ES-I3 (cell line): Measurements from ENCODE around the gene TATDN3.
"Not testable (repeated sequence)": the region's sequence is repeated elsewhere in the genome, so short reads cannot be mapped to it uniquely, and the experiment has no call there.

ENCODE experiments used
- H3K36me3 ChIP-seq: 2 replicates; pipeline ENCODE4 v1.6.1; 2013; ENCODE audit warnings: mild to moderate bottlenecking, low read length, control low read depth, moderate library complexity; ENCODE audit not compliant: insufficient read depth
- H3K4me1 ChIP-seq: 2 replicates; pipeline ENCODE4 v1.6.1; 2013; ENCODE audit warnings: mild to moderate bottlenecking, control low read depth, low read length; ENCODE audit not compliant: insufficient read depth
- H3K9ac ChIP-seq: 2 replicates; pipeline ENCODE4 v1.6.1; 2013; ENCODE audit warnings: low read depth, mild to moderate bottlenecking, low read length, moderate library complexity
- H3K9me3 ChIP-seq: 2 replicates; pipeline ENCODE4 v1.6.1; 2013; ENCODE audit warnings: mild to moderate bottlenecking, low read length, moderate library complexity; ENCODE audit not compliant: control insufficient read depth, insufficient read depth

Gene TATDN3

DNA sequence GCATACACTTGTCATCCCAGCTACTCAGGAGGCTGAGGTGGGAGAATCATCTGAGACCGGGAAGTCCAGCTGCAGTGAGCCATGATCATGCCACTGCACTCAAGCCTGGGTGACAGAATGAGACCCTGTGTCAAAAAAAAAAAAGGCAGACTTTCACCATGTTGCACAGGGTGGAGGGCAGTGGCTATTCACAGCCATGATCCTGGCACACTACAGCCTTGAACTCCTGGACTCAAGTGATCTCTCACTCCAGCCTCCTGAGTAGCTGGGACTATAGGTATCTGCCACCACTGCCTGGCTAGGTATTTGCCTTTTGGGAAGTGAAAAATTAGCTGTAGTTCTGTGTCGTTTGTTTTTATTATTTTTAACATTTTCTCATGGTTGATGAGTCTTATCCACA, 36.7 kb downstream of the TATDN3 start:
- no peak overlapping the region for H3K9ac ChIP-seq
- H3K4me1 ChIP-seq = no peaks in the 10 kb centered on the region
- H3K9me3 ChIP-seq = peaks cover 17% of the 10 kb centered on the region
- no peaks in the 10 kb centered on the region for H3K36me3 ChIP-seq

DNA sequence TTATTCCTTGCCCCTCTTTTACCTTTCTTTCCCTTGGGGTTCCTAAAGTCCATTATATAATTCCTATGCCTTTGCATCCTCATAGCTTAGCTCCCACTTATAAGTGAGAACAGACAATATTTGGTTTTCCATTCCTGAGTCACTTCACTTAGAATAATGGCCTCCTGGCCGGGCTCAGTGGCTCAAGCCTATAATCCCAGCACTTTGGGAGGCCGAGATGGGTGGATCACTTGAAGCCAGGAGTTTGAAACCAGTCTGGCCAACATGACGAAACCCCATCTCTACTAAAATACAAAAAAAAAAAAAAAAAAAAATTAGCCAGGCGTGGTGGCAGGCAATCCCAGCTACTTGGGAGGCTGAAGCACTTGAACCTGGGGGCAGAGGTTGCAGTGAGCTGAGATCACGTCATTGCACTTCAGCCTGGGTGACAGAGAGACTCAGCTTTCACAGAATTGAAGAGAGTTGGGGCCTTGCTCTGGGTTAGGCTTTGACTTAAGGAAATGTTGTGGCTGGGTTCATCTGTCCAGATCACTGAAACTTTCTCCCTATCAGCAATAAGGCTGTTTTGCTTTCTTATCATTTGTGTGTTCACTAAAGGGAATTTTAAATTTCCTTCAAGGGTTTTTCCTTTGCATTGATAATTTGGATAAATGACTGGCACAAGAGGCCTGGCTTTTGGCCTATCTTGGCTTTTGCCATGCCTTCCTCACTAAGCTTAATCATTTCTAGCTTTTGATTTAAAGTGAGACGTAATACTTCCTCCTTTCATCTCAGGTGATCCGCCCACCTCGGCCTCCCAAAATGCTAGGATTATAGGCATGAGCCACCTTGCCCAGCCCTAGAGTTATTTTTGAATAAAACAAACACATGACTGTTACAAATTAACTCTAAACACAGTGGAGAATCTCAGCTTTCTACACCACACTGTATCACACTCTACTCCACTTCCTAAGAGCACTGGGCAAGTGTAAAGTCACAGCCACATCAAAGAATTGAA, 41.8 kb downstream of the TATDN3 start:
- H3K36me3 ChIP-seq, H3K9ac ChIP-seq, H3K9me3 ChIP-seq, H3K4me1 ChIP-seq: not testable (repeated sequence)

DNA sequence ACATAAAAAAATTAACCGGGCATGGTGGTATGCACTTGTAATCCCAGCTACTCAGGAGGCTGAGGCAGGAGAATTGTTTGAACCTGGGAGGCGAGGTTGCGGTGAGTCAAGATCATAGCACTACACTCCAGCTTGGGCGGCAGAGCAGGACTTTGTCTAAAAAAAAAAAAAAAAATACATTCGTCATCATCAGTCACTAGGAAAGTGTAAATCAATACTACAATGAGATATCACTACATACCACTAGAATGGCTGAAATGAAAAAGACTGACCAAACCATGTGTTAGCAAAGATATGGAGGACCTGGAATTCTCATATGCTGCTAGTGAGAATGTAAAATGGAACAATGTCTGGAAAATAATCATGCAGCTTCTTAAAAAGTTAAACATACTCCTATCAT, 46.5 kb downstream of the TATDN3 start:
- H3K4me1 ChIP-seq = no peaks in the 10 kb centered on the region
- 0 out of 2 replicates have a peak, but pooled peaks cover under 1% of the 10 kb centered on the region for H3K9me3 ChIP-seq
- H3K9ac ChIP-seq = no peak overlapping the region
- no peaks in the 10 kb centered on the region for H3K36me3 ChIP-seq

DNA sequence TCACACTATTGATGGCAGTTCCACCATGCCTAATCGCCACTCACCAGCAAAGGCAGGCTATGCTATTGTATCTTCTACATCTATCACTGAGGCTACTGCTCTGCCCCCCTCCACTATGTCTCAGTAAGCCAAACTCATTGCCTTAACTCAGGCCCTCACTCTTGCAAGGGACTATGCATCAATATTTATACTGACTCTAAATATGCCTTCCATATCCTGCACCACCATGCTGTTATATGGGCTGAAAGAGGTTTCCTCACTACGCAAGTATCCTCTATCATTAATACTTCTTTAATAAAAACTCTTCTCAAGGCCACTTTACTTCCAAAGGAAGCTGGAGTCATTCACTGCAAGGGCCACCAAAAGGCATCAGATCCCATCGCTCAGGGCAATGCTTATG, 52.8 kb downstream of the TATDN3 start:
- not testable (repeated sequence) for H3K9ac ChIP-seq, H3K4me1 ChIP-seq, H3K36me3 ChIP-seq, H3K9me3 ChIP-seq

DNA sequence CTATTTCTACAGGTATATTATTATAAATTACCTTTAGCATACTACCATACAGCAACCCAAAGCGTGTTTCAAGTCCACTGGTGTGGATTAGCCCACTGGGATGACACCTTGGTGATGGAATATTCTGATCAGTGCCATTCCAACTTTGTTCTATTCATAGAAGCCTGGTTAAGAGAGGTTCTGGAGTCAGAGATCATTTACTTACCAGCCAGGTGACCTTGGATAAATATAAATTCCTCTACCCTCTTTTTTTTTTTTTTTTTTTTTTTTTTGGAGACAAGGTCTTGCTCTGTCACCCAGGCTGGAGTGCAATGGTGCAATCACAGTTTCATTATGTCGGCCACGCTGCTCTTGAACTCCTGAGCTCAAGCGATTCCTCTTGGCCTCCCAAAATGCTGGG, 55.9 kb downstream of the TATDN3 start, which contains the start of gene SPATA45:
TSS of gene SPATA45 (minus strand) at position 101 of the 400 bp plus-strand sequence. CDS start 11,500 bp downstream, outside the sequence.
- H3K36me3 ChIP-seq = no peaks in the 10 kb centered on the region
- H3K9ac ChIP-seq = no peak within 1 kb of the TSS
- 0 out of 2 replicates have a peak, but pooled peaks cover 2% of the 10 kb centered on the region for H3K9me3 ChIP-seq
- H3K4me1 ChIP-seq = peaks cover 4% of the 10 kb centered on the region; the same call in 1 of the 2 replicates

DNA sequence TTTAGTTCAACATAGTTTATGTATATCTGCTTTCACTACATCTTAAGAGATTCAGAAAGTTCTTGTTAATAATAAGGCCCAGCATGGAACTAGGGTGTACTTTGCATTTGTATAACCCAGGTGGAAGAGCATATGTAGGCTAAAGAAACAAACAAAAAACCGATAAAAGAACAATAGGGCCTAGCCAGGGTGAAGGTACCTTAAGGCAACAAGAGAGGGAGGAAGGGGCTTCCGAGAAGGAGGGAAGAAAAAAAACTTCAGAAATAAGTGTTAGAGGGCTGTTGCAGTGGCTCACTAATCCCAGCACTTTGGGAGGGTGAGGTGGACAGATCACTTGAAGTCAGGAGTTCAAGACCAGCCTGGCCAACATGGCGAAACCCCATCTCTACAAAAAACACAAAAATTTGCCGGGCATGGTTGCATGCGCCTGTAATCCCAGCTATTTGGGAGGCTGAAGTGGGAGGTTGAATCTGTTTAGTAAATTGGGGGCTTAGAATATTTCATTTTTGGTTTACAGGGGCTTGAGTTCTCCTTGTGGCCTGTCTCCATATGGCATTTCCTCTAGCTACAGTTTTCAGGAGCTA, 60.5 kb downstream of the TATDN3 start:
- Histone ChIP-seq H3K4me1 (peaks cover 7% of the 10 kb centered on the region; the same call in 1 of the 2 replicates), H3K36me3 (no peaks in the 10 kb centered on the region), H3K9me3 (no peaks in the 10 kb centered on the region), H3K9ac (no peak overlapping the region)

DNA sequence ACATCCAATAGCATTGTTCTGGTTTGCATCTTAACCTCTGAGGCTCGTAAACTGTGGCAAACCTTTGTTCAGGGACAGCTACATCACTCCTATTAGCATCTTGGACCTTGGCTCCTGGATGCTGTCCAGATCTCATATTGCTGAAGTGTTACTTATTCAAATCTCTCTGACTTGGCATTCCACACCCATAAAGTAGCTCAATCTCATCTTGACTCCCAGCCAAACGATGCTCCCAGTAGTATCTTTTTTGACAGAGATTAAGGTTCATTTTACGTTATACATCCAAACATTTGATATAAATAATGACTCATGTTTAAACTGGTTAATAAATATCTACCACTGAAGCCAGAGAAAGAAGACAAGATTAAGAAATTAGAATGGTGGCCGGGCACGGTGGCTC, 62.0 kb downstream of the TATDN3 start:
- Histone ChIP-seq H3K9ac (no peak overlapping the region), H3K9me3 (no peaks in the 10 kb centered on the region), H3K4me1 (peaks cover 7% of the 10 kb centered on the region; the same call in 1 of the 2 replicates), H3K36me3 (no peaks in the 10 kb centered on the region)

DNA sequence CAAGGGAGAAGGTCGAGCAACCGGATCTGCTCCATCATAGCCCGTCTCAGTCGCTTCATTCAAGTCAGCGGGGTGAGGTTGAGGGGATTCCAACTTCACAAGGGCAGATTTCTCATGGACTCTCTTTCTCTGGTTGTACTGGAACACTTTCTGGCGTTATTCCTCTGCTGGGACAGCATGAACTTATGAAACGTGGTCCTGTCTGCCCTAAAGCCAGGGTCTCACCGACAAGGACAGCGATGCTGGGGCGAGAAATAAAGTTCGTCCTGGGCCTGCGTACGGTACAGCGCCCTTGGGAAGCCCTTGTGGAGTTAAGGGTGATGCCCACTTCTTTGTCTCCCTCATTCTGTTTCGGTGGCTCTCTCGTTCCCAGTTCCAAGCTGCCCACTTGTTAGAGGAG, 65.1 kb downstream of the TATDN3 start:
- Histone ChIP-seq H3K9me3 (no peaks in the 10 kb centered on the region), H3K4me1 (peaks cover 7% of the 10 kb centered on the region; the same call in 1 of the 2 replicates), H3K9ac (peak overlapping the region; percentile 90)

DNA sequence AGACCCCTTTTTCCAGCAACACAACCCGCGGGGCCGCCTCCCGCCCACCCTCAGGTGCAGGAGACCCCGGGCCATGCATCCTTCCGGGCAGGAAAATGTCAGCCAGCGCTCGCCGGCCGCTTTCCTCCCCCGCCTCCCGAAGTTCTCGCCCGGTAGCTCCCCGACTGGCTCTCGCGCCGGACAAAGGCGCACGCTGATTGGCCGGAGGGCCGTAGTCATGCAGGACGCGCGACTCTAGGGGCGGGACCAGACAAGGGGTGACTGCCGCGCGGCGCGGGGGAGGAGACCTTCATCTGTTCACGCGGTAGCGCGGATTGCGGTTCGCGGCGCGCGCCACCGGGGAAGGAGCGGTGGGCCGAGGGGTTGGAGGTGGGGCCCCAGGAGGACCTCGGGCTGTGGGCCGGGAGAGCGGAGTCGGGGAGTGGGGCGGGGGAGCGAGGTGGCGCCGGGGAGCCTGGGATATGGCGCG, 66.3 kb downstream of the TATDN3 start, which contains the start of gene FLVCR1:
TSS of gene FLVCR1 (plus strand) at position 284 of the 469 bp plus-strand sequence. CDS start at position 462, 178 bp downstream.
- no peaks in the 10 kb centered on the region for H3K4me1 ChIP-seq

More for the DNA sequence above, 65.1 kb downstream of the TATDN3 start:
- peaks cover 8% of the 10 kb centered on the region for H3K36me3 ChIP-seq

DNA sequence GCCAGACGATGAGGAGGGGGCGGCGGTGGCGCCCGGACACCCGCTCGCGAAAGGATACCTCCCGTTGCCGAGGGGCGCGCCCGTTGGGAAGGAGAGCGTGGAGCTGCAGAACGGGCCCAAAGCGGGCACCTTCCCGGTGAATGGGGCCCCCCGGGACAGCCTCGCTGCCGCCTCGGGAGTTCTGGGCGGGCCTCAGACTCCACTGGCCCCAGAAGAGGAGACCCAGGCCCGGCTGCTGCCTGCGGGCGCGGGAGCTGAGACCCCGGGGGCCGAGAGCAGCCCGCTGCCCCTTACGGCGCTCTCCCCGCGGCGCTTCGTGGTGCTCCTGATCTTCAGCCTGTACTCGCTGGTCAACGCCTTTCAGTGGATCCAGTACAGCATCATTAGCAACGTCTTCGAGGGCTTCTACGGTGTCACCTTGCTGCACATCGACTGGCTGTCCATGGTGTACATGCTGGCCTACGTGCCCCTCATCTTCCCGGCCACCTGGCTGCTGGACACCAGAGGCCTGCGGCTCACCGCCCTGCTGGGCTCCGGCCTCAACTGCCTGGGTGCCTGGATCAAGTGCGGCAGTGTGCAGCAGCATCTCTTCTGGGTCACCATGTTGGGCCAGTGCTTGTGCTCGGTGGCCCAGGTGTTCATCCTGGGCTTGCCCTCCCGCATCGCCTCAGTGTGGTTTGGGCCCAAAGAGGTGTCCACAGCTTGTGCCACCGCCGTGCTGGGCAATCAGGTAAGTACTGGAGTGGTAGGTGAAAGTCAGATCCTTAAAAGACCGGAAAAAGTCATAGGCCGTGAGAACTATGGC, 67.0 kb downstream of the TATDN3 start:
- Histone ChIP-seq H3K36me3 (peaks cover 10% of the 10 kb centered on the region), H3K4me1 (no peaks in the 10 kb centered on the region), H3K9me3 (0 out of 2 replicates have a peak, but pooled peaks cover 3% of the 10 kb centered on the region), H3K9ac (peak overlapping the region; percentile 90)

More for the DNA sequence above, 66.3 kb downstream of the TATDN3 start, which contains the start of gene FLVCR1:
- 0 out of 2 replicates have a peak, but pooled peaks cover 3% of the 10 kb centered on the region for H3K9me3 ChIP-seq
- peak within 1 kb of the TSS; percentile 90 for H3K9ac ChIP-seq
- peaks cover 8% of the 10 kb centered on the region for H3K36me3 ChIP-seq

DNA sequence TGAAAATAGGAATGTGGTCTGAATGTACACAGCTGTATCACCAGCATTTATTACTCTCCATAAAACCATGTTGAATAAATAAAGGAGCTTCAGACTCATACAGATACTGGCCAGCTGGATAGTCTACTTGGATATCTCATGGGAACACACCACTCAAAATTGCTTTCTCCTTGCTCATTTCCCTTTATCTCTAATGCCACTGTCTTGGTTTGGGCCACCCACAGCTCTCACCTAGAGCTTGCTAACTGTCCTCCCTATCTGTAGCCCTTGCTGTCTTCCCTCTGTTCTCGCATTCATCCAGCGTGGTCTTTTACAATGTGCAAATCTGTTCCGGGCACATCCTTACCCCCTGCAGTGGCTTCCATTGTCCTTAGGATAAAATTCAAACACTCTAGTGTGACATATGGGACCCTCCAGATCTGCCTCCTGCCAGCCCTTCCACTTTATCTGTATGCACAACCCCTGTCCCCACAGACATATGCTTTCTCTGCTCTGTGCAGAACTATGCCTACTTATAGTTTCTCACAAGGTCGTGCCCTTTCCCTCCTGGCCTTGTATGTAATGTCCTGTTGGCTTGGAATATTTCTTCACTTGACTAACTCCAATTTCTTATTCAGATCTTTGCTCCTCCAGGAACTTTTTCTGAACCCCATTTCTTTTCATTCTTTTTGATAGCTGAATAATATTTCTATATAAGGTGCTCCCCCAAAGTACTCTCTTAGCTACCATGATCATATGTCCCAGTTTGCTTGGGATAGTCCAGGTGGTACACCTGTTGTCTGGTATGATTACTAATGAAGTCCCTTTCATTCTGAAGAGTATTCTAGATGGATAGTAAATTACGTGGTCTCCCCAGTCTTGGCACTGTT, 69.3 kb downstream of the TATDN3 start:
- 0 out of 2 replicates have a peak, but pooled peaks cover 3% of the 10 kb centered on the region for H3K9me3 ChIP-seq
- peaks cover 22% of the 10 kb centered on the region for H3K36me3 ChIP-seq
- peak overlapping the region; percentile 90; the same call in 1 of the 2 replicates for H3K9ac ChIP-seq
- no peaks in the 10 kb centered on the region for H3K4me1 ChIP-seq

DNA sequence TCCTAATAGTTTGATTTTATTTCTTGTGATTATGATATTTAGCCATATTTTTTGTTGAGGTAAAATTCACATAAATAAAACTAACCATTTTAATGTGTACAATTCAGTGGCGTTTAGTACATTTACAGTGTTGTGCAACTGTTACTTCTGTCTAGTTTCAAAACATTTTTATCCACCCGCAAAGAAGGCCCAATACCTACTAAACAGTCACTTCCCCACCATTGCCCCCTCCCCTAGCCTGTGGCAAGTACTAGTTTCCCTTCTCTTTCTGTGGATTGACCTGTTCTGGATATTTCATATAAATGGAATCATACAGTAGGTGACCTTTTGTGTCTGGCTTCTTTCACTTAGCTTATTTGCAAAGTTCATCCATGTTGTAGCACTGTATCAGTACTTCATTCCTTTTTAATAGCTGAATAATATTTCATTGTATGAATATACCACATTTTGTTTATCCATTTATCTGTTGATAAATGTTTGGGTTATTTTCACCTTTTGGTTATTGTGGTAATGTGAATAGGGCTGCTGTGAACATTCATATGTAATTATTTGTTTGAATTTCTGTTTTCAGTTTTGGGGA, 70.5 kb downstream of the TATDN3 start:
- H3K4me1 ChIP-seq = no peaks in the 10 kb centered on the region
- peaks cover 24% of the 10 kb centered on the region for H3K36me3 ChIP-seq
- 0 out of 2 replicates have a peak, but pooled peaks cover 3% of the 10 kb centered on the region for H3K9me3 ChIP-seq
- H3K9ac ChIP-seq = peak overlapping the region; percentile 60; the same call in 1 of the 2 replicates

DNA sequence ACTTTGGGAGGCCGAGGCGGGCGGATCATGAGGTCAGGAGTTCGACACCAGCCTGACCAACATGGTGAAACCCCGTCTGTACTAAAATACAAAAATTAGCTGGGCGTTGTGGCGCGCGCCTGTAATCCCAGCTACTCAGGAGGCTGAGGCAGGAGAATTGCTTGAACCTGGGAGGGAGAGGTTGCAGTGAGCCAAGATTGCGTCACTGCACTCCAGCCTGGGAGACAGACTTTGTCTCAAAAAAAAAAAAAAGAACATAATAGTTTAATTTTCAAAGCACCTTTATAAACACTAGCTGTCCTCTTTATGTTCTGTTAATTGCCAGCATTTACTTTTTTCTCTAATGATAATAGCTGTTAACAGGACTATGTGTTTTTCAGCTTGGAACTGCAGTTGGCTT, 71.7 kb downstream of the TATDN3 start:
- H3K9me3 ChIP-seq, H3K4me1 ChIP-seq: not testable (repeated sequence)
- H3K9ac ChIP-seq = peak overlapping the region; percentile 3; the same call in 1 of the 2 replicates
- H3K36me3 ChIP-seq = peaks cover 25% of the 10 kb centered on the region
